Measurements from ENCODE around the gene CCDC86. TPM values are rescaled to one million over a fixed set of nuclear protein-coding genes. Genes with fewer than 3 reads are reported as not detected.

The CCDC86 gene
- polyA plus RNA-seq, 1 of the 3 experiments (the other 2 are of a cell fraction): 34.7 TPM

DNA sequence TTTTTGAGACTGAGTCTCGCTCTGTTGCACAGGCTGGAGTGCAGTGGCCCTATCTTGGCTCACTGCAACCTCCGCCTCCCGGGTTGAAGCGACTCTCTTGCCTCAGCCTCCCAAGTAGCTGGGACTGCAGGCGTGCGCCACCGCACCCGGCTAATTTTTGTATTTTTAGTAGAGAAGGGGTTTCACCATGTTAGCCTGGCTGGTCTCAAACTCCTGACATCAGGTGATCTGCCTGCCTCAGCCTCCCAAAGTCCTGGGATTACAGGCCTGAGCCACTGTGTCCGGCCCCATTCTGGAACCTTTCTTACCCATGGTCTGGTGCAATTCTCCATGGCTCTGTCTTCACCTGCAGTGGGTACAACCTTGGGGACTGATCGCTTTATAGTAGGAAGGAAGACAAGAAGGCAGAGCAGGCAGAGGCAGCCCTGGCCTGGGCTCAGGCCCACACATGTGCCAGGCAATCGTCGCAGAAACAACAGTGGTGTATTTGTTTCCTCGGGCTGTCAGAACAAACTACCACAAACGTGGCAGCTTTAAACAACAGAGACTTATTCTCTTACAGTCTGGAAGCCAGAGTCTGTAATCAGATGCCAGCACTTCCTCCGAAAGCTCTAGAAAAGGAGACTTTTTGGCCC lies 17.8 kb downstream of the CCDC86 start:
- no peak overlapping the region for H2AFZ ChIP-seq (ENCODE audit: low read depth)

More for the DNA sequence above, 17.8 kb downstream of the CCDC86 start:
- POLR2A ChIA-PET: no interaction called here
- no peaks in the 10 kb centered on the region for H4K20me1 ChIP-seq (ENCODE audit: insufficient read depth)
- no peak for DNase-seq
- no peaks in the 10 kb centered on the region; the same call in 1 of the 2 replicates for H3K27me3 ChIP-seq (ENCODE audit: insufficient read depth)
- no peak overlapping the region for H3K9ac ChIP-seq
- no peaks in the 10 kb centered on the region for H3F3A ChIP-seq (replicated peaks; ENCODE audit: insufficient read depth)
- TF ChIP-seq TCF12 (IDR thresholded peaks at IDR 0.05): no peak
- no peak for TF ChIP-seq IRF3 (IDR thresholded peaks at IDR 0.05; ENCODE audit: low read depth, low read length)
- no peak for TF ChIP-seq EP300 (IDR thresholded peaks at IDR 0.05; ENCODE audit: borderline replicate concordance in 1 of 2, low read depth in 1 of 2, low read length in 1 of 2)
- TF ChIP-seq CHD2 (IDR thresholded peaks at IDR 0.05; ENCODE audit: low read length, partially characterized antibody): no peak
- no peak for TF ChIP-seq MEF2A (IDR thresholded peaks at IDR 0.05; ENCODE audit: borderline replicate concordance, low read depth)
- no peak for TF ChIP-seq USF1 (IDR thresholded peaks at IDR 0.05; ENCODE audit: borderline replicate concordance, low read depth)
- TF ChIP-seq CTCF (IDR thresholded peaks at IDR 0.05): no peak
- no peak for TF ChIP-seq FOSL2 (IDR thresholded peaks at IDR 0.05; ENCODE audit: borderline replicate concordance, low read depth)
- TF ChIP-seq ZBTB33 (IDR thresholded peaks at IDR 0.05; ENCODE audit: borderline replicate concordance, low read depth): no peak
- no peak for TF ChIP-seq RXRA (IDR thresholded peaks at IDR 0.05; ENCODE audit: borderline replicate concordance, low read depth)
- no peak for TF ChIP-seq GATA2 (CRISPR knock-in tag; IDR thresholded peaks at IDR 0.05)
- TF ChIP-seq SMC3 (IDR thresholded peaks at IDR 0.05; ENCODE audit: low read depth, low read length): no peak
- TF ChIP-seq MAX (IDR thresholded peaks at IDR 0.05; ENCODE audit: low read depth): no peak
- TF ChIP-seq REST (IDR thresholded peaks at IDR 0.05; ENCODE audit: low read depth, low read length): no peak
- TF ChIP-seq, protein P1, sequence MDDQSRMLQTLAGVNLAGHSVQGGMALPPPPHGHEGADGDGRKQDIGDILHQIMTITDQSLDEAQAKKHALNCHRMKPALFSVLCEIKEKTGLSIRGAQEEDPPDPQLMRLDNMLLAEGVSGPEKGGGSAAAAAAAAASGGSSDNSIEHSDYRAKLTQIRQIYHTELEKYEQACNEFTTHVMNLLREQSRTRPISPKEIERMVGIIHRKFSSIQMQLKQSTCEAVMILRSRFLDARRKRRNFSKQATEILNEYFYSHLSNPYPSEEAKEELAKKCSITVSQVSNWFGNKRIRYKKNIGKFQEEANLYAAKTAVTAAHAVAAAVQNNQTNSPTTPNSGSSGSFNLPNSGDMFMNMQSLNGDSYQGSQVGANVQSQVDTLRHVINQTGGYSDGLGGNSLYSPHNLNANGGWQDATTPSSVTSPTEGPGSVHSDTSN (IDR thresholded peaks at IDR 0.05): no peak
- TF ChIP-seq TEAD4 (IDR thresholded peaks at IDR 0.05; ENCODE audit: borderline replicate concordance, insufficient read depth): no peak
- no peak for TF ChIP-seq EZH2phosphoT487 (IDR thresholded peaks at IDR 0.05; ENCODE audit: borderline replicate concordance, low read depth)
- TF ChIP-seq YY1 (IDR thresholded peaks at IDR 0.05; ENCODE audit: low read depth): no peak
- no peaks in the 10 kb centered on the region for H3K9me3 ChIP-seq
- no peaks in the 10 kb centered on the region for H3K4me1 ChIP-seq (ENCODE audit: control insufficient read depth in 1 of 2, insufficient read depth in 2 of 2, low read depth in 1 of 2, low read length in 1 of 2)
- no peak overlapping the region for H3K4me3 ChIP-seq (ENCODE audit: low read depth in 2 of 2, low read length in 1 of 2)
- no peak overlapping the region for H3K27ac ChIP-seq (ENCODE audit: low read depth in 2 of 2, low read length in 1 of 2)
- no peaks in the 10 kb centered on the region for H3K79me2 ChIP-seq (ENCODE audit: insufficient read depth)
- no peak overlapping the region for H3K4me2 ChIP-seq
- WGBS (ENCODE audit: low lambda C conversion rate): 91% methylated on average over 15 of the region's 15 CpGs
- CTCF ChIA-PET: no interaction called here
- no peaks in the 10 kb centered on the region for H3K36me3 ChIP-seq (replicated peaks in 1 of 2; ENCODE audit: control insufficient read depth in 1 of 2, insufficient read depth in 2 of 2, low read length in 1 of 2)
- H3K9me2 ChIP-seq: no peaks in the 10 kb centered on the region

Data from SK-N-SH (cell line).